Activated T-helper 9 cell treated with anti-CD3 and anti-CD28 coated beads, Interleukin-2, amount 50 U/mL, for 16 hours (primary cell): Measurements from ENCODE around the gene APP.

Experiments used
- DNase-seq: peaks from one replicate; pipeline ENCODE4 v3.0.0-alpha.2; 2020; ENCODE audit warnings: low read depth

The APP gene

DNA sequence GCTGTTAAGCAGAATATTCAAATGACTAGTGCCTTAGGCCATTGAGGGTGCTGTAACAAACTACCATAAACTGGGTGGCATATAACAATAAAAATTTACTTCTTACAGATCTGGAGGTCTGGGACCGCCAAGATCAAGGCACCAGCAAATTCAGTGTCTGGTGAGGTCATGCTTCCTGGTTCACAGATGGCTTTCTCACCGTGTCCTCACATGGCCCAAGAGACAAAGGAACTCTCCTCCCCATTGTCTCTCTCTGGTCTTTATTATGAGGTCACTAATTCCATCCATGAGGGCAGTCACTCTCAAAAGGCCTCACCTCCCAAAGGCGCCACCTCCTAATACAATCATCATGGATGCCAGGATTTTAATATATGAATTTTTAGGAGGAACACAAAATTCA is 308.5 kb downstream of the APP start:
- no peak for DNase-seq

DNA sequence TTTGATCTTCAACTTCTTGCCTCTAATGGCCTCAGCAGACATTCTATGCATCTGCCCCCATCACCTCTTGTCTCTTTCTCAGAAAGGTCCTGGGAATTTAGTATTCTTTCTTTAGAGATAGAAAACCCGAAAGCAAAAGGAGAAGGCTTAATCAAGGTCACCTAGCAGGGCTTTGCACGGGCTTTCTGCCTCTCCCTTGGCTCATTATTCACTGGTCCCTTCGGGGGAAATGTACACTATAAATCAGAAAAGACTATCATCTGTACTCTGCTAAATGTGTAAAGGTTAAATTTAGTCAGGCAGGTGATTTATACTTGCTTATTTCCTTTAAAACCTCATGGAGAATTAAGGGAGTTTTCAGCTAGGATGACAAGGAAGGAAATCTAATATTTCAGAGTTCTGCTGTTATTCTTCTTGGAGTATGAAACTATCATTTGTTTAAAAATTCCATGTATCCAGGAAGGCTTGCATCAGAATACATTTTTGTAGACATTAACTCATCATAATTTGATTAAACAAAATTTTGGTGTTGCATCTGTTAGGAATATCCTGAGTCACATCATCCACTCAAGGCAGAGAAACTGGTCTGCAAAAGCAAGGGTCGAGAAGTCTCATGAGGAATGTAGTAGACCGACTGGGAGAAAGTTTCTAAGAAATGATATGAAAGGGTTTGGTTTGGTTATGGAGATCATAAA is 311.2 kb downstream of the APP start:
- no peak for DNase-seq

DNA sequence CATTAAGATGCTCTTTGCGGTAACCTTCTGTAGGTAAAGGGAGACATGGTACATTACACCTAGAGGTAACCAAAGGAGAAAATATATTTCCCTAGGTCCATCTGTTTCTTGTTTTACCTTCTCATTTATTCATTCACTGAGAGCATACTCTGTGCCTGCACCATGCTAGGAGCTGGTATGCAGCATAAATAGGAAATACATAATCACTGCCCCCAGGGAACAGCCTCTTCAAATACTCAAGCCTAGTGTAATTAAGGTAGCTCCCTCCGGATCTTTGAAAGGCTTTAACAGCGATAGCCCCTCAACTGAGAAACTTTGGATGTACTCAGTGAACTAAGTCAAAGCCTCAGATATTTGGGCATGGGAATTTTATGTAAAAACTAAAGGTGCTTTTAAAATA is 312.2 kb downstream of the APP start:
- DNase-seq: no peak

DNA sequence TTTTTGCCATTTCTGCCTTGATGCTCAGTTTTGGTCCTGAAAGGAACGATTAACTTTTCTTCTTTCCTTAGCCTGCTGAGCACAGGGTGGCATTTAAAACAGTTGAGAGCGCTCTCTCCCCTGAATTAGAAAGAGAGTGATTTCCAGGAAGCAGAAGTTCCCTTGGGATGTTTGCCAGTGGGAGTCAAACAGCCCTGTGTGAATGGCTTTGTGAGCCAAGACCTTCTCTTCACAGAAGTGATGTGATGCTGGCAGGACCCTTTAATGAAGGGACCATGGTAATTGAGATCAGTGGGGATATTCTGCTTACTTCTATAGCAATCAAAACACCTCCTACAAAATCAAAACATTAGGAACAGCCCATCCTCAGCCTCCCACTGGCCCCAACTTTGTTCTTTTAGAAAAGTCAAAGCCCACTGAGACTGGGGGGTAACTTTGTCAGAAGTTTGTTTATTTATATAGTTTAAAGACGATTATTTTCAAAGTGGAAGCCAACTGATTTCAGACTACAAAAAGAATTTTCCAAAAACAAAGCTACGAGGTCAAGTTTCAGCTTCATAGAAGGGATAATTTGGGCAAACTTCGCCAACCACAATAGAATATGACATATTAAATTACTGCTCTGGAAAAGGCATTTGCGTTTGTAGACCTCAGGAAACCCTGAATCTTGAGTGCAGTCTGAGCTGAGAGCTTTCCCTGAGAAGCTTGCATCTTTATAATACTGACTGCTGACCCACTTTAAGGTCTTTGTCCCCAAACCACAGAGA is 313.1 kb downstream of the APP start:
- DNase-seq: no peak

DNA sequence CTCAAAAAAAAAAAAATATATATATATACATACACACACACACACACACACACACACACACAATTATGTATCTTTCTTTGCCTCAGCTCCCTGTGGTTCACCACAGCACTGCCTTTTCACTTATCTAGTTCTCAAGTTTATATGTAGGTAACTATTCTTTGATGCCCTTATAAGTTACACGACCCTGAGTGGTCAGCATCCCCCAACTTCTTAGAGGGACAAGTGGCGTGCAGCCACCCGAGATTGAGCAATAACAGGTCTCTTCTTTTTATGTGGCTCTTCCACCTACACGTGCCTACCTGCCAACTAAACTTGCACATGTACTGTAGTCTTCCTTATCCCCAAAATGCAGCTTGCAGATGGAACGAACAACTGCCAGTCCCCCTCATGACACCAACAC is 315.0 kb downstream of the APP start:
- DNase-seq: no peak

DNA sequence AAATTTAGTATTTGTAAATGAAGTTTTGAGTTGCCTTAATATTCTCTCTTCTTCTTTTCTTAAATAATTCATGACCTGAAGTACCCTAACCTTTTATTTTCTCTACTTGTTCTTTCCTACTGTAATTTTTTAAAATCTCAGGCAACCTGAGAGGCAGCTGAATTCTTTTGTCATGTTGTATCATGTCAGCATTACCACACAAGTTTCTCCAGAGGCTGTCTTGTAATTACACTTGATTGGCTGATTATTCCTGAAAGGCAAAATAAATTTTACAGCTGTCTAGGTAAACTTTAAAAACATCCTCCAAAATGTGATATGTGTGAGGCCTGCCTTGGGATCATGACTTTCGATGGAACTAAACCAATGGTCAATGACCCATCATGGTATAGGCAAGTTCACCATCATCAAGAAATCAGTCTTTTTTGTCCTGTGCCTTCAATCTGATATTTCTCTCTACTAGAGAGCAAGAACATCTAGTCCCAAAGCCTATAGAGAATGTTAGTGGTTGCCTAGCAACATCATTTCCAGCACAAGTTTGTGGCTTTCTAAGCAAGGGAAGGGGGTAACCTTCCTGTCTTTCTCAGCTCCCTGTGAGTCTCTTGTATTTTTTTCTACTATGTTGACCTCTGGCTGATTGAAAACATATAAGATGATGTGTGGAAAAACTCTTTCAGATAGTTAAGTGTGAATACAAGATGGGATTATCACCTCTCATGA is 320.3 kb downstream of the APP start:
- no peak for DNase-seq

DNA sequence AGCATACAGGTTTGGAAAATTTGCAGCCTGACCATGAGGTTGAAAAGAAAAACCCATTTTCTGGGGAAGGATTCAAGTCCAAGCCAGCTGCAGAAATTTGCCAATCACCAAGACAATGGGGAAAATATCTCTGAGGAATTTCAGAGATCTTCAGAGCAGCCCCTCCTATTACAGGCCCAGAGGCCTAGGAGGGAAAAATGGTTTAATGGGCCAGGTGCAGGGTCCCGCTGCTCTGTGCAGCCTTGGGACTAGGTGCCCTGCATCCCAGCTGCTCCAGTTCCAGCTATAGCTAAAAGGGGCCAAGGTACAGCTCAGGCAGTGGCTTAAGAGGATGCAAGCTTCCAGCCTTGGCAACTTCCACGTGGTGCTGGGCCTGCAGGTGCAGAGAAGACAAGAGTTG is 322.3 kb downstream of the APP start:
- no peak for DNase-seq

DNA sequence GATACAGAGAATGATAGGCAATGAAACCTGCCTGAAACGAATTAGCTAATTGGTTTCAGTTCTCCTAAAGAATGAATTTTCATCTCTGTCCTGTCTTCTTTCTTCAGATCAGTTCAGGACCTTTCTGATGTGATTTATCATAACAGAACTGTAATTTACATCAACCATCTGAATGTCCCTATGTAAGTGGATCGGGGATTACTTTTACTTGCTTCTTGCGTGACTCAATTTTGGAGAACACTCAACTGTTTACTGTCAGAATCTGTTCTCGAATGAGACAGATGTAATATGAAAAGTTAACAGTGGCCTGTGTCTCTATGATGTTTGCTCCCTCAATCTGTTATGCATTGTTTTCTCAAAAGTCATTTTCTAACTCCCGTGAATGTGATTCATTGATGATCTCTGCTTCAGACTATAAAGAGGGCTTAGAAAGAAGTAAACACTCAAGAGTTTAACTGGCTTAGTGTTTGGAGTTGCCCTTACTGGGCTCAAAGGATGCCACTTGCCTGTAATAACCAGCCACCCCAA is 324.8 kb downstream of the APP start:
- DNase-seq: no peak

DNA sequence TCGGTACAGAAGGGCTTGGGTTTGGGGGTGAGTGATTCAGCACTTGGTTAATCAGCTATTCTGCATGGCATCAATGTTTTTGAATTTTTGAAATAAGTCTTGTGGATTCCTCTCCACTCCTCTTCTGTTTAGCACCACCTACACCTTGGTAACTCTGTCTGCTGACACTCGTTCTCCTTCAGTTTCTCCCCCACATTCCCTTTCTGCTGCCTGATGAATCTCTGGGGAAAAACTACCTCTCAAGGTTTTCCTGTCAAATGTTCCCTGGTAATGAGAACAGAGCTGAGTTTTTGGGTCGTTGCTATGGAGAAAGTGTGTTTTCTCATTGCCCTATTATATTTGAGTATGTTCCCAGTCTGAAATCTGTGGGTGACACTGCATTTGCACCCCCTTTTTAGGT is 327.6 kb downstream of the APP start:
- DNase-seq: no peak

DNA sequence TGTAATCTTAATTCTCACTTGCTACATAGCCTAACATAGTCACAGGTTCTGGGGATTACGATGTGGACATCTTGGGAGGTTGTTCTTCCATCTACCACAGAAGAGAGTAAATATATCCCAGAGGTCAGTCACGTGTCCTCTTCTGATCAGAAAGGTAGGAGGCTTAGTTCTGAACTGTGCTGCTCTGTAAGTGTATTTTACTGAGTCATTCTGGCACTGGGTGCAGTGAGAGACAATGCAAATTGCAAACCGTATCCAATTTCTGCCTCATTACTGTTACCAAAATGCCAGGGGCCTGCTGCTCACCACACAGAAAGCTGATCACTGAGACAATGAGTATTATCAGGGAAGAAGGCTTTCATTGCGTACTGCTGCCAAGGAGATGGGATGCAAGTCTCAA is 331.8 kb downstream of the APP start:
- no peak for DNase-seq

DNA sequence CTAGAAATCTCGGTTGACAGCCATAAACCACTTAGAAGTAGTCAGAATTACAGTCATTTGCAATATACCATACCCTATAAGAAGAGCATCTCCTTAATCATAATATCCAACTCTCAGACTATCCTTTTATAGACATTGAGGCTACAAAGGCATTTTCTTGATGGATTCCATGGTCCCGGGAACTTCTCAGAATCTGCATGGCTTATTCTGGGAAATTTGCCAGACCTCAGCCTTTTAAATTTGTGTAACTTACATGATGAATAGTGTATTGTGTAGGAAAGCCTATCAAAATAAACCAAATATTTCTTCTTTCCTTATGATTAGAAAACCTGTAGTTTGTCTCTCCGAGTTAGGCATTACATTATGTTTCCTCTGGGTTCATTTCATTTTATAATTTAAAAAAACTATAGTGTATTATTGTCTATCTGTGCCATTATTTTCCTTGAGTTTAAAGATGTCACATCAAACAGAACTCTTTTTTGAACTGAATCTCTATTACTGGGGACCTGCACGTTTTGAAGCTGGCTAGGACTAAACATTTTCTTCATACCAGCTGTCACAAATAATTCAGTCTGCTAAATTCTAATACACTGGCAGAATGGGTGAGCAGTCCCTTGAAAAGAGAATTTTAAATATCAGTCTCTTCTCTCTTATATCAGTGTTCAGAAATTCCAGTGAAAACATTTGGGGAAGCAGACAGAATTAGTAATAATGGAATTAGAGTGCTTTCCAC is 332.9 kb downstream of the APP start:
- no peak for DNase-seq

DNA sequence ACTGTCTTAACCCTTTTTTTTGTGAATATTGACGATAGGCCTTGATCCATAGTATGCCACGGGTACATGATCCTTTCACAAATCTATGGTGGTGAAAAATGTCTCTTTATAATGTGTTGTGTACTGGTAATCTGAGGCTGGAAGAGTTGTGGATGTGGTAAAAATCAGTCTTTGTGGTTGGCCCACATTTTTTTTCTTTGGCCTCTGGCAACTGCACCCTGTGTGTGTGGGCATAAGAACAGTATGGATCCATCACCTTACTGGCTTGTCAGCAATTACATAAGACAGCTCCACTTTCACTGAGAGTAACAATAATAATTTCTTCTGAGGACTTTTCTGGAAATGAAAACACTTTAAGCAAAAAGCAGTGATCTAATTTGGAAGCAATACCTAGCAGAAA is 334.2 kb downstream of the APP start:
- no peak for DNase-seq

DNA sequence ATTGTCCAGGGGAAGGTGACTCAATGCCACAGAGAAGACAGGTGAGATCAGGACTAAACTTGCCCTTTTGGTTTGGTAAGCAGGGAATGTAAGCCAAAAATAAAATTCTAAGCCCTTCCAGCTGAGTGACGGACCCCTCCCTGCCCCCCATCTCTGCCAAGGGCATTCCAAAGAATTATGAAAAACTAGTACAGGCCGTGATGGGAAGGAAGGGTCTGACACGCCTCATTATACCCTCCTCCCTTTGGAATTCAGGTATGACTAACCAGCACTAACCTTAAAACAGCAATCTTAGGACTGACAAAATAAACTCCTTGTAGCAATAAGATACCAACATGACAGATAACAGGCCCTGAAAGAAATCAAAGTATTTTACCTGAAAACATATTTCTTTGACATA is 336.2 kb downstream of the APP start:
- no peak for DNase-seq

DNA sequence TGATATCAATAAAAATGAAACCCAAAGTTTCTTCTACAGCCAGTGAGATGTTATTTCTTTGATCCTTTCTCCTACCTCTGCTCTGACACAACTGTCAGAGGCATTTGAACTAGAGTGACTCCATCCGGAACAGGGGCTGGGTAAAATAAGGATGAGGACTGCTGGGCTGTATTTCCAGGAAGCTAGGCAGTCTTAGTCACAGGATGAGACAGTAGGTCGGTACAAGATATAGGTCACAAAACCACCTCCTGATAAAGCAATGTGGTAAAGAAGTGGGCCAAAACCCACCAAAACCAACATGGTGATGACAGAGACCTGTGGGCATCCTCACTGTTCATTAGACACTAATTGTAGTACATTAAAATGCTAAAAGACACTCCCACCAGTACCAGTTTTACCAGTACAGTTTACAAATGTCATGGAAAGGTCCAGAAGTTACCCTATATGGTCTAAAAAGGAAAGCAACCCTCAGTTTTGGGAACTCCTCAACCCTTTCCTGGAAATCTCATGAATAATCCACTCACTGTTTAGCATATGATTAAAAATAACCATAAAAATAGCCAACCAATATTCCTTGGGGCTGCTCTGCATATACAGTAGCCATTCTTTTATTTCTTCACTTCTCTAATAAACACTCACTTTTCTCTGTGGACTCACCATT is 339.1 kb downstream of the APP start:
- DNase-seq: no peak
